WTC11 (cell line): ENCODE measurements around the gene PPM1B. TPM values are rescaled to one million over a fixed set of nuclear protein-coding genes. Genes with fewer than 3 reads are reported as not detected.
A peak's percentile ranks its signal among the peaks of the same experiment; 100 is the strongest.

ENCODE experiments used
- ATAC-seq: fragments of 200-7000 bp; cut with Tn5 transposase; 2 replicates; pipeline ENCODE4 v1.10.0; 2021; ENCODE audit warnings: mild to moderate bottlenecking, moderate library complexity
- CTCF ChIA-PET: fragments of 300-600 bp; sonication (Branson Sonifier 250); formaldehyde crosslinking; loops from one replicate; lab custom pipeline; 2021; ENCODE audit warnings: antibody characterized with exemption; lab: Charles Lee
- POLR2A ChIA-PET: fragments of 350-600 bp; sonication (Branson Sonifier 250); formaldehyde crosslinking; loops from one replicate; lab custom pipeline; 2021; ENCODE audit warnings: antibody characterized with exemption; lab: Charles Lee
- DNase-seq: peaks from one replicate; pipeline ENCODE4 v3.0.0; 2021; ENCODE audit warnings: low spot score
- H3K27ac Mint-ChIP-seq: 2 replicates; pipeline ENCODE4 v1.8.0; 2021; ENCODE audit warnings: mixed read lengths
- H3K27me3 Mint-ChIP-seq: 2 replicates; pipeline ENCODE4 v1.8.0; 2021; ENCODE audit warnings: low read depth, mild to moderate bottlenecking, moderate library complexity, mixed read lengths
- H3K36me3 Mint-ChIP-seq: 2 replicates; pipeline ENCODE4 v1.8.0; 2021; ENCODE audit warnings: mixed read lengths
- H3K4me1 Mint-ChIP-seq: 2 replicates; pipeline ENCODE4 v1.8.0; 2022; ENCODE audit warnings: mixed read lengths
- H3K4me3 Mint-ChIP-seq: 2 replicates; pipeline ENCODE4 v1.8.0; 2021; ENCODE audit warnings: mild to moderate bottlenecking, moderate library complexity, mixed read lengths
- H3K9me3 Mint-ChIP-seq: 2 replicates; pipeline ENCODE4 v1.8.0; 2021; ENCODE audit warnings: mixed read lengths
- CREM ChIP-seq: sonication (generic); formaldehyde crosslinking; IDR thresholded peaks from 2 replicates; pipeline ENCODE4 v1.8.1; 2022; ENCODE audit warnings: mild to moderate bottlenecking, missing genetic modification reagents, moderate library complexity
- E2F5 ChIP-seq: sonication (generic); formaldehyde crosslinking; IDR thresholded peaks from 2 replicates; pipeline ENCODE4 v1.8.1; 2022; ENCODE audit warnings: mild to moderate bottlenecking, moderate library complexity, missing genetic modification reagents
- ESRRA ChIP-seq: sonication (generic); formaldehyde crosslinking; IDR thresholded peaks from 2 replicates; pipeline ENCODE4 v1.8.1; 2022; ENCODE audit warnings: mild to moderate bottlenecking, missing genetic modification reagents, borderline replicate concordance
- ETV6 ChIP-seq: sonication (generic); formaldehyde crosslinking; IDR thresholded peaks from 2 replicates; pipeline ENCODE4 v1.8.1; 2022; ENCODE audit warnings: mild to moderate bottlenecking, missing genetic modification reagents
- FOXK1 ChIP-seq: sonication (generic); formaldehyde crosslinking; IDR thresholded peaks from 2 replicates; pipeline ENCODE4 v1.8.0; 2022; ENCODE audit warnings: mild to moderate bottlenecking, moderate library complexity, missing genetic modification reagents
- FOXP1 ChIP-seq: sonication (generic); formaldehyde crosslinking; IDR thresholded peaks from 2 replicates; pipeline ENCODE4 v1.8.0; 2022; ENCODE audit warnings: missing genetic modification reagents, mild to moderate bottlenecking, moderate library complexity, borderline replicate concordance
- GABPB1 ChIP-seq: sonication (generic); formaldehyde crosslinking; IDR thresholded peaks from 2 replicates; pipeline ENCODE4 v1.8.1; 2023; ENCODE audit warnings: mild to moderate bottlenecking, missing genetic modification reagents
- HMGXB4 ChIP-seq: sonication (generic); formaldehyde crosslinking; IDR thresholded peaks from 2 replicates; pipeline ENCODE4 v1.8.1; 2023; ENCODE audit warnings: mild to moderate bottlenecking, moderate library complexity, missing genetic modification reagents
- MAX ChIP-seq: sonication (generic); formaldehyde crosslinking; IDR thresholded peaks from 2 replicates; pipeline ENCODE4 v1.8.0; 2022; ENCODE audit warnings: mild to moderate bottlenecking, missing genetic modification reagents
- MYBL2 ChIP-seq: sonication (generic); formaldehyde crosslinking; IDR thresholded peaks from 2 replicates; pipeline ENCODE4 v1.8.1; 2023; ENCODE audit warnings: mild to moderate bottlenecking, moderate library complexity, missing genetic modification reagents
- NFYB ChIP-seq: sonication (generic); formaldehyde crosslinking; conservative IDR thresholded peaks from 2 replicates; pipeline ENCODE4 v1.8.0; 2022; ENCODE audit warnings: low read depth, missing genetic modification reagents
- PRDM15 ChIP-seq: sonication (generic); formaldehyde crosslinking; IDR thresholded peaks from 2 replicates; pipeline ENCODE4 v1.8.0; 2022; ENCODE audit warnings: missing genetic modification reagents
- TP53 ChIP-seq: sonication (generic); formaldehyde crosslinking; IDR thresholded peaks from 2 replicates; pipeline ENCODE4 v1.8.1; 2023; ENCODE audit warnings: mild to moderate bottlenecking, missing genetic modification reagents
- USF1 ChIP-seq: sonication (generic); formaldehyde crosslinking; IDR thresholded peaks from 2 replicates; pipeline ENCODE4 v1.8.0; 2022; ENCODE audit warnings: mild to moderate bottlenecking, missing genetic modification reagents
- USF2 ChIP-seq: sonication (generic); formaldehyde crosslinking; IDR thresholded peaks from 2 replicates; pipeline ENCODE4 v1.8.1; 2023; ENCODE audit warnings: mild to moderate bottlenecking, missing genetic modification reagents, moderate library complexity
- ZNF121 ChIP-seq: sonication (generic); formaldehyde crosslinking; IDR thresholded peaks from 2 replicates; pipeline ENCODE4 v1.8.0; 2023; ENCODE audit warnings: missing genetic modification reagents
- ZNF232 ChIP-seq: sonication (generic); formaldehyde crosslinking; IDR thresholded peaks from 2 replicates; pipeline ENCODE4 v1.8.0; 2022; ENCODE audit warnings: mild to moderate bottlenecking, missing genetic modification reagents
- ZNF532 ChIP-seq: fragments of 250-450 bp; sonication (Bioruptor Pico); IDR thresholded peaks from 2 replicates; pipeline ENCODE4 v1.9.0; 2021; ENCODE audit warnings: mild to moderate bottlenecking, borderline replicate concordance
- total RNA-seq: library from RNA; stranded (reverse); gene quantifications from 3 replicates; pipeline ENCODE4 v1.2.3, GENCODE V29; 2021

Gene PPM1B
- total RNA-seq, 1 experiment from 2014 or later = 96.4 TPM

GRCh38 chr2:44167311-44167907 lies 1.3 kb upstream of the PPM1B start (continued):
- no peak for TF ChIP-seq FOXK1 (CRISPR knock-in tag)
- TF ChIP-seq ZNF532 = 0 out of 2 replicates have a peak, but pooled peaks have one; percentile 71
- no peak for TF ChIP-seq ZNF121 (CRISPR knock-in tag)
- no peak for TF ChIP-seq HMGXB4 (CRISPR knock-in tag)

- no peaks in the 10 kb centered on the region; the same call in none of the 2 replicates for H3K27me3 Mint-ChIP-seq
- CTCF ChIA-PET = interaction anchor here (0.6 to 2.5 kb wide), 8 partner anchors 30 to 1139 kb away, joined by 3 to 10 read pairs (median 3); no protein-coding TSS in a partner anchor
- peak; percentile 67; the same call in 1 of the 2 replicates for TF ChIP-seq MYBL2
- TF ChIP-seq ETV6 (CRISPR knock-in tag) = 0 out of 2 replicates have a peak, but pooled peaks have one; percentile 29
- no peak for TF ChIP-seq ESRRA (CRISPR knock-in tag)
- peak; percentile 74 for TF ChIP-seq NFYB
- TF ChIP-seq TP53 (CRISPR knock-in tag) = peak; percentile 82
- TF ChIP-seq E2F5 (CRISPR knock-in tag) = 0 out of 2 replicates have a peak, but pooled peaks have one; percentile 72
- TF ChIP-seq MAX (CRISPR knock-in tag) = peak; percentile 82; the same call in 1 of the 2 replicates
- peak; percentile 88 for TF ChIP-seq FOXK1 (CRISPR knock-in tag)
- TF ChIP-seq USF2 (CRISPR knock-in tag) = 0 out of 2 replicates have a peak, but pooled peaks have one; percentile 27
- TF ChIP-seq GABPB1 = peak; percentile 55; the same call in 1 of the 2 replicates
- no peak for TF ChIP-seq PRDM15 (CRISPR knock-in tag)
- no peak for TF ChIP-seq USF1 (CRISPR knock-in tag)
- 0 out of 2 replicates have a peak, but pooled peaks have one; percentile 51 for TF ChIP-seq ZNF232
- peak; percentile 34; the same call in 1 of the 2 replicates for TF ChIP-seq FOXP1 (CRISPR knock-in tag)
- TF ChIP-seq CREM = peak; percentile 71; the same call in 1 of the 2 replicates
Observed at GRCh38 chr2:44167908-44168680, 581 bp upstream of the PPM1B start.

More at GRCh38 chr2:44167908-44168680, 581 bp upstream of the PPM1B start:
- H3K9me3 Mint-ChIP-seq = peaks cover 19% of the 10 kb centered on the region
- H3K4me1 Mint-ChIP-seq = peaks cover 27% of the 10 kb centered on the region
- peak; percentile 88 for ATAC-seq
- H3K27ac Mint-ChIP-seq = peak overlapping the region; percentile 99
- POLR2A ChIA-PET = interaction anchor here (0.5 to 1.7 kb wide), 7 partner anchors 9 to 147 kb away, joined by 3 to 8 read pairs (median 6); no protein-coding TSS in a partner anchor
- H3K4me3 Mint-ChIP-seq = peak overlapping the region; percentile 77
- peaks cover 29% of the 10 kb centered on the region for H3K36me3 Mint-ChIP-seq
- DNase-seq = peak; percentile 98
